ENCODE results near the gene GLI2.

The GLI2 gene

DNA sequence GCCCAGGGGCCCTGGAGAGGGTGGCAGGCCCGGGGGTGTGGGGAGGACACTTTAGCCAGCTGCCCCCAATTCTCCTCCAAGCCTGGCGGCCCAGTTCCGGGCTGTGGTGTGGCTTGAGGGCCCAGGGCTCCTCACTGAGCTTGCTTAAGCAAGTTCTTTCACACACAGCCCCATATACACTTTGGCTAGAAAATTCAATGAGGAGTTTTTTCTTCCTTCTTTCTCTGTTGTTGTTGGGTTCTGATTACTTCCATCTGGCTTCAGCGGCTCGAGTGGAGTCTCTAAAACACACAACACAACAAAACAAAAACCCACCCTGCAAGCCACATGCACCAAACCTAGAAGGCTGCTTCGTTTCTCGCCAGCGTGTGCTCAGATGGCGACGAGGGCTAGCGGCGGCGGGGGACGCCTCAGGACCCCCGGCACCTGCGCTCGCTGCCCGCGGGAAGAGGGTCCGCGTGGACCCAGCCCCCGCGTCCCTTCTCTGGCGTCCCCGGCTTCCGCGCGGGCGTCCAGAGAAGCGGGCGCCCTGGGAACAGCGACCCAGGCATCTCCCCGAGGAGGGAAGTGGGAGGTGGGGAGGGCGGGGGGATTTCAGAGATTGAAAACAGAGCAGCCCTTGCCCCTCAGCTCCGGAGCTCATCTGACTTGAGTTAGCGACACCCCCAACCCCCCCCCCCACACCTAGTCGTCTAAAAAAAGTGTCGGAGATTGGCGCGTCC, 577 bp upstream of the GLI2 start:
- no peak for TF ChIP-seq EGR1 (IDR thresholded peaks at IDR 0.05)
- no peak for TF ChIP-seq NFIC (IDR thresholded peaks at IDR 0.05)
- TF ChIP-seq EP300 (IDR thresholded peaks at IDR 0.05; ENCODE audit: borderline replicate concordance), result no peak
- TF ChIP-seq TEAD4 (IDR thresholded peaks at IDR 0.05), result no peak
- TF ChIP-seq CEBPB (IDR thresholded peaks at IDR 0.05), result no peak
- no peak for TF ChIP-seq FOXM1 (IDR thresholded peaks at IDR 0.05; ENCODE audit: borderline replicate concordance, low read depth)
- TF ChIP-seq TCF12 (IDR thresholded peaks at IDR 0.05; ENCODE audit: low read depth), result no peak
- TF ChIP-seq, protein P1, sequence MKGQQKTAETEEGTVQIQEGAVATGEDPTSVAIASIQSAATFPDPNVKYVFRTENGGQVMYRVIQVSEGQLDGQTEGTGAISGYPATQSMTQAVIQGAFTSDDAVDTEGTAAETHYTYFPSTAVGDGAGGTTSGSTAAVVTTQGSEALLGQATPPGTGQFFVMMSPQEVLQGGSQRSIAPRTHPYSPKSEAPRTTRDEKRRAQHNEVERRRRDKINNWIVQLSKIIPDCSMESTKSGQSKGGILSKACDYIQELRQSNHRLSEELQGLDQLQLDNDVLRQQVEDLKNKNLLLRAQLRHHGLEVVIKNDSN (IDR thresholded peaks at IDR 0.05), result no peak
- TF ChIP-seq REST (IDR thresholded peaks at IDR 0.05; ENCODE audit: low read depth), result no peak
- no peak for TF ChIP-seq MAX (IDR thresholded peaks at IDR 0.05)
- TF ChIP-seq TAF1 (IDR thresholded peaks at IDR 0.05; ENCODE audit: low read depth), result no peak
- no peak for TF ChIP-seq CREB1 (IDR thresholded peaks at IDR 0.05; ENCODE audit: low read depth)
- TF ChIP-seq ZBTB7A (IDR thresholded peaks at IDR 0.05; ENCODE audit: low read depth), result no peak
- no peak for TF ChIP-seq RAD21 (IDR thresholded peaks at IDR 0.05; ENCODE audit: low read depth)
- TF ChIP-seq YY1 (IDR thresholded peaks at IDR 0.05; ENCODE audit: low read depth), result no peak

DNA sequence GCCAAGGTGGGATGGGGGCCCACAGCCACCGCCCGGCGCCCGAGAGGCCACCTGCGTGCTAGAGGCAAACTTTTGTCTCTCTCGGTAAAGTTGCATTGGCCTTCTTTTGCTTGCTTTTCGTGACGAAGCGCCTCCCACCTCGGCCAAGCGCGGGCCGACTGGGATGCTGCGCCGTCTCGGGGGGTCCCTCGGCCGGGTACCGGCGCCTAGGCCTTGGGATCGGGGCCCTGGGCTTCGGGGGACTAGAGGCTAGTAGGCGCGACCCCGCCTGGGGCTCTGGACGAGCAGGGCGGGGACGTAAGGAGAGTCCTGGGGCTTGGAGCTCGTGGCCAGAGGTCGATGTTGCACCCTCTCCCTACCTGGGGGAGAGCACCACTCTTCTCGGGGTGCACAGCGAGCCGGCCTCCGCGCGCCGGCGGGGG, 545 bp downstream of the GLI2 start:
- TF ChIP-seq REST (IDR thresholded peaks at IDR 0.05; ENCODE audit: low read depth), result no peak
- TF ChIP-seq CREB1 (IDR thresholded peaks at IDR 0.05; ENCODE audit: low read depth), result no peak
- no peak for TF ChIP-seq ZBTB7A (IDR thresholded peaks at IDR 0.05; ENCODE audit: low read depth)
- TF ChIP-seq YY1 (IDR thresholded peaks at IDR 0.05; ENCODE audit: low read depth), result no peak
- TF ChIP-seq FOXM1 (IDR thresholded peaks at IDR 0.05; ENCODE audit: borderline replicate concordance, low read depth), result no peak
- TF ChIP-seq CEBPB (IDR thresholded peaks at IDR 0.05), result no peak
- TF ChIP-seq TCF12 (IDR thresholded peaks at IDR 0.05; ENCODE audit: low read depth), result no peak
- TF ChIP-seq TAF1 (IDR thresholded peaks at IDR 0.05; ENCODE audit: low read depth), result no peak
- TF ChIP-seq TEAD4 (IDR thresholded peaks at IDR 0.05), result no peak
- TF ChIP-seq RAD21 (IDR thresholded peaks at IDR 0.05; ENCODE audit: low read depth), result no peak

- TF ChIP-seq EP300 (IDR thresholded peaks at IDR 0.05; ENCODE audit: borderline replicate concordance), result peak; percentile 23; the same call in 1 of the 2 replicates
- TF ChIP-seq CREB1 (IDR thresholded peaks at IDR 0.05; ENCODE audit: low read depth), result no peak
- TF ChIP-seq TAF1 (IDR thresholded peaks at IDR 0.05; ENCODE audit: low read depth), result no peak
- TF ChIP-seq EGR1 (IDR thresholded peaks at IDR 0.05), result peak; percentile 50
- no peak for TF ChIP-seq YY1 (IDR thresholded peaks at IDR 0.05; ENCODE audit: low read depth)
- no peak for TF ChIP-seq MAX (IDR thresholded peaks at IDR 0.05)
- TF ChIP-seq TEAD4 (IDR thresholded peaks at IDR 0.05), result peak; percentile 64
Observed at GRCh38 chr2:120736624-120737339, 1.1 kb downstream of the GLI2 start.

- TF ChIP-seq TEAD4 (IDR thresholded peaks at IDR 0.05) (no peak), NFIC (IDR thresholded peaks at IDR 0.05) (no peak), YY1 (IDR thresholded peaks at IDR 0.05; ENCODE audit: low read depth) (no peak), CREB1 (IDR thresholded peaks at IDR 0.05; ENCODE audit: low read depth) (no peak), TAF1 (IDR thresholded peaks at IDR 0.05; ENCODE audit: low read depth) (no peak), EP300 (IDR thresholded peaks at IDR 0.05; ENCODE audit: borderline replicate concordance) (no peak), EGR1 (IDR thresholded peaks at IDR 0.05) (no peak), ZBTB7A (IDR thresholded peaks at IDR 0.05; ENCODE audit: low read depth) (no peak)
Observed at GRCh38 chr2:120737340-120738101, 1.9 kb downstream of the GLI2 start.

GRCh38 chr2:120738117-120738516, 2.4 kb downstream of the GLI2 start:
- TF ChIP-seq REST (IDR thresholded peaks at IDR 0.05; ENCODE audit: low read depth), result no peak
